CD14-positive monocyte (primary cell): ENCODE results near the gene ANGPTL4. TPM values are rescaled to one million over a fixed set of nuclear protein-coding genes. Genes with fewer than 3 reads are reported as not detected.

Source experiments
- DNase-seq, 3 donors: peaks; one replicate each; pipeline ENCODE4 v3.0.0-alpha.2; 2011 to 2022
- H2AFZ ChIP-seq: 2 replicates; pipeline ENCODE4 v1.6.0; 2012; ENCODE audit warnings: mild to moderate bottlenecking, low read depth, low read length, inconsistent platforms; ENCODE audit not compliant: insufficient read depth, poor library complexity, severe bottlenecking
- H3K27ac ChIP-seq, 2 donors: 1 replicate in 1 of 2; 2 replicates in 1 of 2; pipeline ENCODE4 v1.5.1; 2012 to 2013; ENCODE audit warnings: low read length in 2 of 2, control low read depth in 1 of 2, inconsistent platforms in 1 of 2, low read depth in 1 of 2, mild to moderate bottlenecking in 1 of 2
- H3K27me3 ChIP-seq, 2 donors: one replicate each; pipeline versions ENCODE4 v1.6.0 to v1.6.1; 2011 to 2013; ENCODE audit warnings: low read length in 2 of 2; ENCODE audit not compliant: control insufficient read depth in 2 of 2, insufficient read depth in 2 of 2
- H3K36me3 ChIP-seq, 2 donors: replicated peaks in 1 of 2; 1 replicate in 1 of 2; 2 replicates in 1 of 2; pipeline versions ENCODE4 v1.5.1 to v1.6.1; 2012 to 2013; ENCODE audit warnings: low read length in 2 of 2, control low read depth in 1 of 2, inconsistent platforms in 1 of 2, mild to moderate bottlenecking in 1 of 2; ENCODE audit not compliant: insufficient read depth in 2 of 2, control insufficient read depth in 1 of 2
- H3K4me1 ChIP-seq, 2 donors: 1 replicate in 1 of 2; 2 replicates in 1 of 2; pipeline versions ENCODE4 v1.5.1 to v1.6.1; 2012 to 2013; ENCODE audit warnings: low read length in 2 of 2, control low read depth in 1 of 2, inconsistent platforms in 1 of 2, mild to moderate bottlenecking in 1 of 2, moderate library complexity in 1 of 2; ENCODE audit not compliant: insufficient read depth in 2 of 2, control insufficient read depth in 1 of 2
- H3K4me2 ChIP-seq: replicated peaks from 2 replicates; pipeline ENCODE3; 2012; ENCODE audit warnings: low read length, moderate library complexity, mild to moderate bottlenecking; ENCODE audit not compliant: poor library complexity, severe bottlenecking; ENCODE audit errors: extremely low read depth
- H3K4me3 ChIP-seq, 3 experiments: fragments of 200-600 bp in 1 of 3; sonication (generic) in 1 of 3; replicated peaks in 1 of 3; 1 replicate in 2 of 3; 2 replicates in 1 of 3; pipeline ENCODE4 v1.5.1; 2011 to 2013; ENCODE audit warnings: low read length in 3 of 3, mild to moderate bottlenecking in 3 of 3, control low read depth in 2 of 3, low read depth in 2 of 3, inconsistent platforms in 1 of 3, moderate library complexity in 1 of 3
- H3K79me2 ChIP-seq: 2 replicates; pipeline ENCODE4 v1.6.0; 2012; ENCODE audit warnings: mild to moderate bottlenecking, control low read depth, inconsistent platforms, low read length, moderate library complexity; ENCODE audit not compliant: insufficient read depth
- H3K9ac ChIP-seq: 2 replicates; pipeline ENCODE4 v1.6.0; 2017; ENCODE audit warnings: low read length, mild to moderate bottlenecking; ENCODE audit not compliant: insufficient read depth, poor library complexity, severe bottlenecking
- H3K9me3 ChIP-seq, 2 donors: replicated peaks in 1 of 2; 1 replicate in 1 of 2; 2 replicates in 1 of 2; pipeline versions ENCODE4 v1.5.1 to v1.6.1; 2012 to 2013; ENCODE audit warnings: low read length in 2 of 2, control low read depth in 1 of 2; ENCODE audit not compliant: control insufficient read depth in 1 of 2, insufficient read depth in 1 of 2
- H4K20me1 ChIP-seq: 2 replicates; pipeline ENCODE4 v1.6.0; 2012; ENCODE audit warnings: mild to moderate bottlenecking, low read length, control low read depth, moderate library complexity; ENCODE audit not compliant: insufficient read depth
- H3K27ac Mint-ChIP-seq, 7 donors: one replicate each; pipeline ENCODE4 v1.8.0; 2020; ENCODE audit warnings: mild to moderate bottlenecking in 7 of 7, mixed read lengths in 7 of 7, moderate library complexity in 6 of 7, inconsistent platforms in 2 of 7
- H3K27me3 Mint-ChIP-seq, 3 donors: one replicate each; pipeline ENCODE4 v1.8.0; 2021 to 2022; ENCODE audit warnings: low read depth in 3 of 3, mild to moderate bottlenecking in 3 of 3, mixed read lengths in 3 of 3, moderate library complexity in 3 of 3, inconsistent platforms in 1 of 3
- H3K36me3 Mint-ChIP-seq, 2 donors: one replicate each; pipeline ENCODE4 v1.8.0; 2020; ENCODE audit warnings: mixed read lengths in 2 of 2, inconsistent platforms in 1 of 2, mild to moderate bottlenecking in 1 of 2
- H3K4me1 Mint-ChIP-seq: one replicate; pipeline ENCODE4 v1.8.0; 2020; ENCODE audit warnings: mild to moderate bottlenecking, mixed read lengths
- H3K4me3 Mint-ChIP-seq, 2 donors: one replicate each; pipeline ENCODE4 v1.8.0; 2020; ENCODE audit warnings: mild to moderate bottlenecking in 2 of 2, mixed read lengths in 2 of 2, moderate library complexity in 1 of 2
- H3K9me3 Mint-ChIP-seq, 7 donors: one replicate each; pipeline ENCODE4 v1.8.0; 2020 to 2022; ENCODE audit warnings: mixed read lengths in 7 of 7, mild to moderate bottlenecking in 6 of 7, moderate library complexity in 6 of 7, inconsistent platforms in 2 of 7
- CTCF ChIP-seq: fragments of 200-600 bp; IDR thresholded peaks from one replicate; pipeline ENCODE4 v1.8.0; 2022; ENCODE audit warnings: antibody characterized with exemption, mild to moderate bottlenecking
- WGBS: methylation state at CpG from one replicate; pipeline ENCODE4 v1.1.5; 2013; ENCODE audit warnings: missing lambda C conversion rate; ENCODE audit not compliant: insufficient coverage; 5-methylcytosine and 5-hydroxymethylcytosine counted together
- intact Hi-C, 2 donors: fragments of 100-400 bp; cut with micrococcal nuclease; formaldehyde crosslinking; loops; one replicate each; pipeline versions ENCODE4 v1.15.0 to v1.15.1; 2023
- polyA plus RNA-seq, 3 donors: library from polyadenylated mRNA; depleted of rRNA in 1 of 3; unstranded in 2 of 3; stranded (reverse) in 1 of 3; fragments of 300-500 nt in 2 of 3; fragments of >200 nt in 1 of 3; fragmentation: Illumina TruSeq in 2 of 3; gene quantifications; 1 replicate in 2 of 3; 2 replicates in 1 of 3; pipeline ENCODE4 v1.2.3, GENCODE V29; 2012 to 2021

The ANGPTL4 gene
- polyA plus RNA-seq, 3 donors, result not detected

- Mint-ChIP-seq H3K36me3 (no peaks in the 10 kb centered on the region), H3K4me3 (no peak overlapping the region), H3K27me3 (peaks cover 24 to 46% (median 41%) of the 10 kb centered on the region in 3 donors), H3K9me3 (peaks cover 0 to 4% (median 0%) of the 10 kb centered on the region in 7 donors), H3K4me1 (peaks cover 15% of the 10 kb centered on the region), H3K27ac (peak overlapping the region in 1 of 7 donors; percentile 63)
- Histone ChIP-seq H3K36me3 (no peaks in the 10 kb centered on the region), H3K27me3 (peaks cover 2 to 10% of the 10 kb centered on the region in 2 donors), H3K9me3 (no peaks in the 10 kb centered on the region), H3K79me2 (no peaks in the 10 kb centered on the region), H2AFZ (no peak overlapping the region), H3K9ac (no peak overlapping the region), H3K27ac (no peak overlapping the region), H3K4me2 (no peak overlapping the region), H4K20me1 (no peaks in the 10 kb centered on the region), H3K4me3 (no peak overlapping the region), H3K4me1 (peaks cover 4 to 5% of the 10 kb centered on the region in 2 donors)
- DNase-seq, result peak; percentile 22 to 67 (median 33)
- WGBS, result 73% methylated on average over 6 of the region's 6 CpGs
- intact Hi-C loops, result loop anchor here (2.0 to 10.0 kb wide), 3 partner anchors 35 to 219 kb away; partner anchors contain the start of genes MYO1F (in 1 of the 2) and RAB11B (in 1 of the 2)
- TF ChIP-seq CTCF, result no peak
Measured at GRCh38 chr19:8355631-8356402, 8.1 kb upstream of the ANGPTL4 start.

GRCh38 chr19:8357007-8357521, 6.9 kb upstream of the ANGPTL4 start:
- WGBS, result 100% methylated on average over 3 of the region's 4 CpGs
- TF ChIP-seq CTCF, result no peak
- Histone ChIP-seq H3K9me3 (no peaks in the 10 kb centered on the region), H3K4me3 (no peak overlapping the region), H3K36me3 (no peaks in the 10 kb centered on the region), H3K4me1 (peaks cover 4 to 6% of the 10 kb centered on the region in 2 donors), H3K79me2 (no peaks in the 10 kb centered on the region), H3K4me2 (no peak overlapping the region), H3K27ac (no peak overlapping the region), H3K9ac (no peak overlapping the region), H3K27me3 (peaks cover 2 to 13% of the 10 kb centered on the region in 2 donors), H4K20me1 (no peaks in the 10 kb centered on the region), H2AFZ (no peak overlapping the region)
- no peak for DNase-seq
- no peak overlapping the region for H3K4me3 Mint-ChIP-seq
- H3K9me3 Mint-ChIP-seq, result peaks cover 0 to 4% (median 0%) of the 10 kb centered on the region in 7 donors
- no peaks in the 10 kb centered on the region for H3K36me3 Mint-ChIP-seq
- peaks cover 20% of the 10 kb centered on the region for H3K4me1 Mint-ChIP-seq
- peaks cover 24 to 41% (median 37%) of the 10 kb centered on the region in 3 donors for H3K27me3 Mint-ChIP-seq
- intact Hi-C loops, result loop anchor here (5.0 to 10.0 kb wide), 2 partner anchors 40 to 218 kb away; partner anchors contain the start of gene MYO1F (in 1 of the 2)
- no peak overlapping the region for H3K27ac Mint-ChIP-seq
